ENCODE results near the gene RRP1B. TPM values are rescaled to one million over a fixed set of nuclear protein-coding genes. Genes with fewer than 3 reads are reported as not detected.

The RRP1B gene
- total RNA-seq, 1 experiment from 2014 or later: 55.9 TPM

DNA sequence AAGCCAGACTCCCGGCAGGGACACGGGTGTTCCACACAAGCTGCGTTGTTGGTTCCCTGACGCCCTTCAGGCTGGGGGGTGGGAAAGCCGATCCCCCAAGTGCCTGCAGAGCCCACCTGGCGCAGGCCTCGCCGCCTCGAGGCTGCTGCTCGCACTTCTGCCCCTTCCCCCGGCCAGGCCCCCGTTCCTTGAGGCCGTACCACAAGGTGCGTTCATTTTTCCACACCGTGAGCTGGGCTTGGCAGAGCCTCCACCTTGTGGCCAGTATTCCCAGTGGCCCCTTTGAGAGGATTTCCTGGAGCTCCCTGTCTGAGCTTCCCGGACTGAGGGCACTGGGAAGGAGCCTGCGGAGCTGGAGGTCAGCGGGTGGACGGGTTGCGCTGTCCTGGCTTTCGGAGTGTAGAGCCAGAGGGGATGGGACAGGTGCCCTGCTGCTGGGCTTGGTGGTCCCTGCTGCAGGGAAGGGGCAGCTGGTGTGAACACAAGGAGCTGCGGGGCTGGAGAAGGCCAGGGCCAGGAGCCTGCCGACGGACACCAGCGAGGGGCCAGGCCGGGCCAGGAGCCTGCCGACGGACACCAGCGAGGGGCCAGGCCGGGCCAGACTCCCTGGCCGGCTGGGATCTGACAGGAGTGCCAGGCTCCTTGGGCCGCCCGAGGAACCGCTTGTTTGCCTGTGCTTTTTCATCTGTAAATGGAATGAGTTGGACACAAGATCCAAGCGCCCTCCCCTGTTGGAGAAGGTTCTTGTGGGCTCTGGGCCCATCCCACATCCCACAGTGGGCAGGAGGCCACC lies 78.0 kb downstream of the RRP1B start:
- Histone ChIP-seq H3K9ac (ENCODE audit: low read length) (no peak overlapping the region), H3K27ac (ENCODE audit: low read depth, low read length) (no peak overlapping the region; the same call in 1 of the 2 replicates), H3K9me2 (ENCODE audit: insufficient read depth) (no peaks in the 10 kb centered on the region), H3K36me3 (ENCODE audit: control insufficient read depth in 1 of 2, insufficient read depth in 2 of 2, low read length in 2 of 2) (peaks cover 4% of the 10 kb centered on the region in 2 experiments; a peak in 3 of 4 replicates), H3K4me1 (ENCODE audit: control insufficient read depth in 1 of 2, insufficient read depth in 2 of 2, low read length in 2 of 2) (peaks cover 0 to 27% of the 10 kb centered on the region in 2 experiments; a peak in 2 of 4 replicates), H3K4me2 (ENCODE audit: low read length) (no peak overlapping the region), H3K79me2 (ENCODE audit: insufficient read depth, low read length) (peaks cover 55% of the 10 kb centered on the region), H4K20me1 (ENCODE audit: insufficient read depth) (0 out of 2 replicates have a peak, but pooled peaks cover 6% of the 10 kb centered on the region), H3K9me3 (ENCODE audit: control insufficient read depth in 1 of 2, insufficient read depth in 1 of 2, low read depth in 1 of 2, low read length in 2 of 2) (no peaks in the 10 kb centered on the region), H2AFZ (ENCODE audit: low read depth, low read length, poor library complexity, severe bottlenecking) (no peak overlapping the region), H3K4me3 (replicated peaks in 1 of 2; ENCODE audit: low read depth in 1 of 2, low read length in 2 of 2) (no peak overlapping the region), H3K27me3 (ENCODE audit: insufficient read depth, low read length) (no peaks in the 10 kb centered on the region)
- CTCF ChIA-PET: no interaction called here
- intact Hi-C loops (cut with micrococcal nuclease): no loop called here
- BruUV-seq (replicated peaks): no TSS peak
- DNase-seq (ENCODE audit: low read depth, low spot score) (no peak), ATAC-seq (no peak)
- POLR2A ChIA-PET: no interaction called here
- no peak for TF ChIP-seq FOSL1 (IDR thresholded peaks at IDR 0.05; ENCODE audit: low read depth)
- no peak for TF ChIP-seq SIN3A (IDR thresholded peaks at IDR 0.05; ENCODE audit: low read depth)
- TF ChIP-seq ELF1 (IDR thresholded peaks at IDR 0.05; ENCODE audit: borderline replicate concordance, low read depth): no peak
- RAD21 ChIA-PET (ENCODE audit: low non-redundant PET in 1 of 2, low total read pairs in 2 of 2, uncharacterized antibody in 2 of 2, unreplicated experiment in 2 of 2): interaction anchor here in 1 of 2 experiments (0.7 kb wide), 1 partner anchor 25 kb away, joined by 3 read pairs; no protein-coding TSS in a partner anchor

- H3K9ac ChIP-seq (ENCODE audit: low read length): no peak overlapping the region
- no peaks in the 10 kb centered on the region for H3K27me3 ChIP-seq (ENCODE audit: insufficient read depth, low read length)
- DNase-seq (ENCODE audit: low read depth, low spot score): no peak
- no peaks in the 10 kb centered on the region for H3K9me3 ChIP-seq (ENCODE audit: control insufficient read depth in 1 of 2, insufficient read depth in 1 of 2, low read depth in 1 of 2, low read length in 2 of 2)
- no TSS peak for BruUV-seq (replicated peaks)
- CTCF ChIA-PET: no interaction called here
- no peak overlapping the region for H2AFZ ChIP-seq (ENCODE audit: low read depth, low read length, poor library complexity, severe bottlenecking)
- H3K9me2 ChIP-seq (ENCODE audit: insufficient read depth): no peaks in the 10 kb centered on the region
- intact Hi-C loops (cut with micrococcal nuclease): no loop called here
- peaks cover 32% of the 10 kb centered on the region; the same call in 1 of the 2 replicates for H3K79me2 ChIP-seq (ENCODE audit: insufficient read depth, low read length)
- ATAC-seq: peak; percentile 64
- no peak overlapping the region for H3K4me2 ChIP-seq (ENCODE audit: low read length)
- H3K36me3 ChIP-seq (ENCODE audit: control insufficient read depth in 1 of 2, insufficient read depth in 2 of 2, low read length in 2 of 2): peaks cover 5 to 10% of the 10 kb centered on the region in 2 experiments; a peak in 3 of 4 replicates
- no peak overlapping the region for H3K4me3 ChIP-seq (replicated peaks in 1 of 2; ENCODE audit: low read depth in 1 of 2, low read length in 2 of 2)
- 0 out of 2 replicates have a peak, but pooled peaks cover 6% of the 10 kb centered on the region for H4K20me1 ChIP-seq (ENCODE audit: insufficient read depth)
- POLR2A ChIA-PET: no interaction called here
- H3K27ac ChIP-seq (ENCODE audit: low read depth, low read length): peak overlapping the region; percentile 18; the same call in 1 of the 2 replicates
- H3K4me1 ChIP-seq (ENCODE audit: control insufficient read depth in 1 of 2, insufficient read depth in 2 of 2, low read length in 2 of 2): peaks cover 0 to 24% of the 10 kb centered on the region in 2 experiments; a peak in 2 of 4 replicates
- RAD21 ChIA-PET (ENCODE audit: low non-redundant PET in 1 of 2, low total read pairs in 2 of 2, uncharacterized antibody in 2 of 2, unreplicated experiment in 2 of 2): no interaction called here
- no peak for TF ChIP-seq SP1 (IDR thresholded peaks at IDR 0.05; ENCODE audit: low read depth)
- no peak for TF ChIP-seq CEBPB (IDR thresholded peaks at IDR 0.05; ENCODE audit: low read depth)
- TF ChIP-seq POLR2A (IDR thresholded peaks at IDR 0.05; ENCODE audit: borderline replicate concordance, extremely low read depth, insufficient read depth, insufficient read length): no peak
- no peak for TF ChIP-seq SIN3A (IDR thresholded peaks at IDR 0.05; ENCODE audit: low read depth)
- no peak for TF ChIP-seq EZH2phosphoT487 (IDR thresholded peaks at IDR 0.05; ENCODE audit: borderline replicate concordance)
- TF ChIP-seq FOSL1 (IDR thresholded peaks at IDR 0.05; ENCODE audit: low read depth): no peak
- TF ChIP-seq EZH2 (IDR thresholded peaks at IDR 0.05): no peak
- TF ChIP-seq, protein P1, sequence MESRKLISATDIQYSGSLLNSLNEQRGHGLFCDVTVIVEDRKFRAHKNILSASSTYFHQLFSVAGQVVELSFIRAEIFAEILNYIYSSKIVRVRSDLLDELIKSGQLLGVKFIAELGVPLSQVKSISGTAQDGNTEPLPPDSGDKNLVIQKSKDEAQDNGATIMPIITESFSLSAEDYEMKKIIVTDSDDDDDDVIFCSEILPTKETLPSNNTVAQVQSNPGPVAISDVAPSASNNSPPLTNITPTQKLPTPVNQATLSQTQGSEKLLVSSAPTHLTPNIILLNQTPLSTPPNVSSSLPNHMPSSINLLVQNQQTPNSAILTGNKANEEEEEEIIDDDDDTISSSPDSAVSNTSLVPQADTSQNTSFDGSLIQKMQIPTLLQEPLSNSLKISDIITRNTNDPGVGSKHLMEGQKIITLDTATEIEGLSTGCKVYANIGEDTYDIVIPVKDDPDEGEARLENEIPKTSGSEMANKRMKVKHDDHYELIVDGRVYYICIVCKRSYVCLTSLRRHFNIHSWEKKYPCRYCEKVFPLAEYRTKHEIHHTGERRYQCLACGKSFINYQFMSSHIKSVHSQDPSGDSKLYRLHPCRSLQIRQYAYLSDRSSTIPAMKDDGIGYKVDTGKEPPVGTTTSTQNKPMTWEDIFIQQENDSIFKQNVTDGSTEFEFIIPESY (IDR thresholded peaks at IDR 0.05; ENCODE audit: extremely low read depth, insufficient replicate concordance, low read length): no peak
- TF ChIP-seq REST (IDR thresholded peaks at IDR 0.05; ENCODE audit: low read depth): no peak
- no peak for TF ChIP-seq EGR1 (IDR thresholded peaks at IDR 0.05; ENCODE audit: low read depth)
- no peak for TF ChIP-seq MAX (IDR thresholded peaks at IDR 0.05)
Measured at GRCh38 chr21:43739621-43740435, 80.5 kb downstream of the RRP1B start.
